ENCODE results near the gene CACNA1E. TPM values are rescaled to one million over a fixed set of nuclear protein-coding genes. Genes with fewer than 3 reads are reported as not detected.

Gene CACNA1E
- polyA plus RNA-seq, 2 donors: 0.01 TPM; not detected in 1

DNA sequence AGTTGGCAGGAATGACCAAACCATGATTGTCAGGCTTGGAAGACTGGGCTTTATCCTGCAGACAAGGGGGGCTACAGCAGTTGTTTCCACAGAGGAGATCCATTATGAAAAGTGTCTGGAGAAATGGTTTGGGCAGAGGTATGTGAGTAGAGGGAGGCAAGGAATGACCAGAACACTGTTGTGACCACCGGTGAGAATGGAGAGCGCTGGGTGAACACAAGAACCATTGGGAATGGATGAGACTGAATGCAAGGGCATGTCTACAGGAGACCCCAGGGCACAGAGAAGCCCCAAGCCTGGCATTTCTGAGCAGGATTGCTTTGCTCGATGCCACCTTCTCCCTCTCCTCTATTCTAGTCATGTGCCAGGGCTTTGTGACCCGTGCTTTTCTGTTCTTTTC lies 125.1 kb downstream of the CACNA1E start:
- 85 to 91% methylated on average over 4 of the region's 4 CpGs for WGBS, 2 donors
- H3K4me1 ChIP-seq (ENCODE audit: control insufficient read depth in 2 of 2, insufficient read depth in 2 of 2, low read length in 1 of 2): no peaks in the 10 kb centered on the region
- no peaks in the 10 kb centered on the region for H3K36me3 ChIP-seq (ENCODE audit: control insufficient read depth in 2 of 2, insufficient read depth in 2 of 2, low read length in 1 of 2)
- no peaks in the 10 kb centered on the region for H3K27me3 ChIP-seq (ENCODE audit: control insufficient read depth in 1 of 2, insufficient read depth in 2 of 2, low read length in 2 of 2)
- no peaks in the 10 kb centered on the region for H3K9me3 ChIP-seq (ENCODE audit: control insufficient read depth in 2 of 2, insufficient read depth in 1 of 2, low read depth in 1 of 2, low read length in 1 of 2)
- H3K27ac ChIP-seq (ENCODE audit: low read depth in 2 of 2, low read length in 1 of 2): no peak overlapping the region
- H3K4me3 ChIP-seq (ENCODE audit: low read depth in 1 of 2, low read length in 2 of 2): no peak overlapping the region

DNA sequence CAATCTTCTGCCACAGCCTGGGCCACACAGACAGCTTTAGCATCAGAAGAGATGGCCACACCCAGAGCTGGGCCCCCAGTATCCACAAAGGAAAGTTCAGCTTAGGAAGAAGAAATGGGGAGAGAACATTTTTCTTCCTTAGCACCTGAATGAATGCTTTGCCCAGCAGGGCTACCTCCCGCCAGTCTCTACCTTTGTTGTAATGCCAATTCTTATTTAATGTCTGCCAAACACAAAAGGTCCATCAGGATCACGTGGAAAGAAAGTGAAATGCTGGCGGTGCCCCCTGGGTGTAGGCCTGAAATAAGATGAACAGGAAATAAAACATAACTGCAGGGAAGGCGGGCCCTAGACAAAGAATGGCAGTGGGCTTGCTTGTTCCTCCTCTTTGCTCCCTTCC lies 125.6 kb downstream of the CACNA1E start:
- Histone ChIP-seq H3K9me3 (ENCODE audit: control insufficient read depth in 2 of 2, insufficient read depth in 1 of 2, low read depth in 1 of 2, low read length in 1 of 2) (no peaks in the 10 kb centered on the region), H3K4me1 (ENCODE audit: control insufficient read depth in 2 of 2, insufficient read depth in 2 of 2, low read length in 1 of 2) (no peaks in the 10 kb centered on the region), H3K27me3 (ENCODE audit: control insufficient read depth in 1 of 2, insufficient read depth in 2 of 2, low read length in 2 of 2) (no peaks in the 10 kb centered on the region), H3K4me3 (ENCODE audit: low read depth in 1 of 2, low read length in 2 of 2) (no peak overlapping the region), H3K27ac (ENCODE audit: low read depth in 2 of 2, low read length in 1 of 2) (no peak overlapping the region), H3K36me3 (ENCODE audit: control insufficient read depth in 2 of 2, insufficient read depth in 2 of 2, low read length in 1 of 2) (no peaks in the 10 kb centered on the region)
- 42 to 48% methylated on average over 4 of the region's 4 CpGs for WGBS, 2 donors

DNA sequence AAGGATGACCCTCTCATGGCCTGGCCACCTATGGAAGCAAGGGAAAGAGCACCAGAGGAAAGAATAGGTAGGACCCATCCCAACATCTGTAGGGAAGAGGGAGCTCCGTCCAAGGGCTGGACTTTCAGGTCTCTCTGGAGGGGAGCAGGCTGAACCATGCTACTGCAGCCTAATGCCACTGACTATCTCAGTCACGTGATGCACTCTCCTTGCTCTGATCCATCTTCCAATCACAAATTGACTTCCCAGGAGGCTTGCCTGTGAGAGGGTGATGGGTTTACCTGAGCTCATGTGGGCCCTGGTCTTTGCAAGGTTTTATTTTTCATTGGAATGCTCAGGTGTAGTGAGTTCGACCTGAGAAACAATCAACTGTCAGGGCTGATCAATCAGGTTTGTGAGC lies 128.8 kb downstream of the CACNA1E start:
- no peaks in the 10 kb centered on the region for H3K36me3 ChIP-seq (ENCODE audit: control insufficient read depth in 2 of 2, insufficient read depth in 2 of 2, low read length in 1 of 2)
- no peak overlapping the region for H3K27ac ChIP-seq (ENCODE audit: low read depth in 2 of 2, low read length in 1 of 2)
- 64 to 70% methylated on average over 3 of the region's 3 CpGs for WGBS, 2 donors
- H3K4me1 ChIP-seq (ENCODE audit: control insufficient read depth in 2 of 2, insufficient read depth in 2 of 2, low read length in 1 of 2): no peaks in the 10 kb centered on the region
- no peaks in the 10 kb centered on the region for H3K27me3 ChIP-seq (ENCODE audit: control insufficient read depth in 1 of 2, insufficient read depth in 2 of 2, low read length in 2 of 2)
- no peak overlapping the region for H3K4me3 ChIP-seq (ENCODE audit: low read depth in 1 of 2, low read length in 2 of 2)
- no peaks in the 10 kb centered on the region for H3K9me3 ChIP-seq (ENCODE audit: control insufficient read depth in 2 of 2, insufficient read depth in 1 of 2, low read depth in 1 of 2, low read length in 1 of 2)

GRCh38 chr1:181618559-181618958 lies 135.2 kb downstream of the CACNA1E start:
- no peaks in the 10 kb centered on the region for H3K4me1 ChIP-seq (ENCODE audit: control insufficient read depth in 2 of 2, insufficient read depth in 2 of 2, low read length in 1 of 2)
- no peaks in the 10 kb centered on the region for H3K27me3 ChIP-seq (ENCODE audit: control insufficient read depth in 1 of 2, insufficient read depth in 2 of 2, low read length in 2 of 2)
- whole genome bisulfite sequencing, 2 donors: 22 to 26% methylated on average over 2 of the region's 2 CpGs
- no peaks in the 10 kb centered on the region for H3K9me3 ChIP-seq (ENCODE audit: control insufficient read depth in 2 of 2, insufficient read depth in 1 of 2, low read depth in 1 of 2, low read length in 1 of 2)
- no peak overlapping the region for H3K4me3 ChIP-seq (ENCODE audit: low read depth in 1 of 2, low read length in 2 of 2)
- no peaks in the 10 kb centered on the region for H3K36me3 ChIP-seq (ENCODE audit: control insufficient read depth in 2 of 2, insufficient read depth in 2 of 2, low read length in 1 of 2)
- no peak overlapping the region for H3K27ac ChIP-seq (ENCODE audit: low read depth in 2 of 2, low read length in 1 of 2)

GRCh38 chr1:181620183-181620582 lies 136.9 kb downstream of the CACNA1E start:
- H3K27me3 ChIP-seq (ENCODE audit: control insufficient read depth in 1 of 2, insufficient read depth in 2 of 2, low read length in 2 of 2): no peaks in the 10 kb centered on the region
- no peak overlapping the region for H3K4me3 ChIP-seq (ENCODE audit: low read depth in 1 of 2, low read length in 2 of 2)
- no peak overlapping the region for H3K27ac ChIP-seq (ENCODE audit: low read depth in 2 of 2, low read length in 1 of 2)
- H3K36me3 ChIP-seq (ENCODE audit: control insufficient read depth in 2 of 2, insufficient read depth in 2 of 2, low read length in 1 of 2): no peaks in the 10 kb centered on the region
- H3K9me3 ChIP-seq (ENCODE audit: control insufficient read depth in 2 of 2, insufficient read depth in 1 of 2, low read depth in 1 of 2, low read length in 1 of 2): no peaks in the 10 kb centered on the region
- no peaks in the 10 kb centered on the region for H3K4me1 ChIP-seq (ENCODE audit: control insufficient read depth in 2 of 2, insufficient read depth in 2 of 2, low read length in 1 of 2)
- 82 to 86% methylated on average over 1 of the region's 1 CpG for WGBS, 2 donors

DNA sequence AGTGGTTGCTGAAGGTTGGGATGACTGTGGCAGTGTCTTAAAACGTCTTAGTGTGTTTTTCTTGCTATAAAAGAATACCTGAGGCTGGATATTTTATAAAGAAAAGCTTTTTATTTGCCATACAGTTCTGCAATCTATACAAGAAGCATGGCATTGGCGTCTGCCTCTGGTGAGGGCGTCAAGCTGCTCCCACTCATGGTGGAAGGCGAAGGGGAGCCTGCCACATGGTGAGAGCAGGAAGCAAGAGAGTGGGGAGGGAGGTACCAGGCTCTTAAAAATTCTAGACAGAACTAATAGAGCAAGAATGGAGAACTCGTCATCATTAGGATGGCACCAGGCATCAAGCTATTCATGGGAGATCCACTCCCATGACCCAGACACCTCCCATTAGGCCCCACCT lies 140.5 kb downstream of the CACNA1E start:
- 49 to 54% methylated on average over 5 of the region's 5 CpGs for whole genome bisulfite sequencing, 2 donors
- no peak overlapping the region for H3K4me3 ChIP-seq (ENCODE audit: low read depth in 1 of 2, low read length in 2 of 2)
- no peaks in the 10 kb centered on the region for H3K27me3 ChIP-seq (ENCODE audit: control insufficient read depth in 1 of 2, insufficient read depth in 2 of 2, low read length in 2 of 2)
- H3K4me1 ChIP-seq (ENCODE audit: control insufficient read depth in 2 of 2, insufficient read depth in 2 of 2, low read length in 1 of 2): no peaks in the 10 kb centered on the region
- H3K36me3 ChIP-seq (ENCODE audit: control insufficient read depth in 2 of 2, insufficient read depth in 2 of 2, low read length in 1 of 2): no peaks in the 10 kb centered on the region
- H3K9me3 ChIP-seq (ENCODE audit: control insufficient read depth in 2 of 2, insufficient read depth in 1 of 2, low read depth in 1 of 2, low read length in 1 of 2): no peaks in the 10 kb centered on the region
- no peak overlapping the region for H3K27ac ChIP-seq (ENCODE audit: low read depth in 2 of 2, low read length in 1 of 2)

DNA sequence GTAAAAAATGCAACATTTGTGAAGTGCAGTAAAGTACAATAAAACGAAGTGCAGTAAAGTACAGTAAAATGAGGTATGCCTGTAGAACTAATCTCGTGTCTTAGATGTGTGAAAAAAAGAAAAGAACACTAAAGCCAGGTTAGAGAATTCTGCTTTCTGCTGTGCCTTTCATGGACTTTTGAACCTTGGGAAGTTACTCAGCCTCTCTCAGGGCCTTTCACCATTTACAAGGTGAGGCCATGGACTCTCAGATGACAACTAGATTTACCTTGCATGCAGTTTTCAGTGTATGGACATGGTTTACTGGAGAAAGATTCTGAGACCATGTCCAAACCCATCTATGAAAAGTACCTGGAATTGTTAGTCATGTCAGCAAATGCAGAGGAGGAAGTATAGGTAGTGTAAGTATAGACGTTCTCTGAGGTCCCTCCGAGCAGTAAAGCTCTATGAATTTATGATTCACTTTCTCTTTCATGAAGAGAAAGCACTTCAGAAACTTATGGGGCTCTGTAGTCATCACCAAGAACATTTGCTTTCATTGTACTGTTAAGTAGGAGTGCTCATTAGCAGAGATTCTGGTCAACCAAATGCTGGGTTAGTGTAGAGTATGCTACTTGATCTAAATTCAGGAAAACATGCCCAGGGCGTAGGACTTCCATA lies 143.1 kb downstream of the CACNA1E start:
- Histone ChIP-seq H3K27ac (ENCODE audit: low read depth in 2 of 2, low read length in 1 of 2) (no peak overlapping the region), H3K4me1 (ENCODE audit: control insufficient read depth in 2 of 2, insufficient read depth in 2 of 2, low read length in 1 of 2) (no peaks in the 10 kb centered on the region), H3K9me3 (ENCODE audit: control insufficient read depth in 2 of 2, insufficient read depth in 1 of 2, low read depth in 1 of 2, low read length in 1 of 2) (no peaks in the 10 kb centered on the region), H3K27me3 (ENCODE audit: control insufficient read depth in 1 of 2, insufficient read depth in 2 of 2, low read length in 2 of 2) (no peaks in the 10 kb centered on the region), H3K36me3 (ENCODE audit: control insufficient read depth in 2 of 2, insufficient read depth in 2 of 2, low read length in 1 of 2) (no peaks in the 10 kb centered on the region), H3K4me3 (ENCODE audit: low read depth in 1 of 2, low read length in 2 of 2) (no peak overlapping the region)
- WGBS, 2 donors: 62 to 70% methylated on average over 5 of the region's 5 CpGs

GRCh38 chr1:181630398-181630797 lies 147.1 kb downstream of the CACNA1E start:
- Histone ChIP-seq H3K27ac (ENCODE audit: low read depth in 2 of 2, low read length in 1 of 2) (no peak overlapping the region), H3K4me1 (ENCODE audit: control insufficient read depth in 2 of 2, insufficient read depth in 2 of 2, low read length in 1 of 2) (no peaks in the 10 kb centered on the region)
- WGBS, 2 donors: 65 to 73% methylated on average over 2 of the region's 2 CpGs

GRCh38 chr1:181630838-181631237 lies 147.5 kb downstream of the CACNA1E start:
- Histone ChIP-seq H3K4me1 (ENCODE audit: control insufficient read depth in 2 of 2, insufficient read depth in 2 of 2, low read length in 1 of 2) (no peaks in the 10 kb centered on the region), H3K27me3 (ENCODE audit: control insufficient read depth in 1 of 2, insufficient read depth in 2 of 2, low read length in 2 of 2) (peaks cover 0 to 2% of the 10 kb centered on the region in 2 donors), H3K9me3 (ENCODE audit: control insufficient read depth in 2 of 2, insufficient read depth in 1 of 2, low read depth in 1 of 2, low read length in 1 of 2) (no peaks in the 10 kb centered on the region), H3K27ac (ENCODE audit: low read depth in 2 of 2, low read length in 1 of 2) (no peak overlapping the region), H3K4me3 (ENCODE audit: low read depth in 1 of 2, low read length in 2 of 2) (no peak overlapping the region), H3K36me3 (ENCODE audit: control insufficient read depth in 2 of 2, insufficient read depth in 2 of 2, low read length in 1 of 2) (no peaks in the 10 kb centered on the region)
- 41 to 47% methylated on average over 3 of the region's 3 CpGs for WGBS, 2 donors

More at GRCh38 chr1:181630398-181630797, 147.1 kb downstream of the CACNA1E start:
- H3K27me3 ChIP-seq (ENCODE audit: control insufficient read depth in 1 of 2, insufficient read depth in 2 of 2, low read length in 2 of 2): peaks cover 0 to 2% of the 10 kb centered on the region in 2 donors
- no peaks in the 10 kb centered on the region for H3K9me3 ChIP-seq (ENCODE audit: control insufficient read depth in 2 of 2, insufficient read depth in 1 of 2, low read depth in 1 of 2, low read length in 1 of 2)
- H3K4me3 ChIP-seq (ENCODE audit: low read depth in 1 of 2, low read length in 2 of 2): no peak overlapping the region
- no peaks in the 10 kb centered on the region for H3K36me3 ChIP-seq (ENCODE audit: control insufficient read depth in 2 of 2, insufficient read depth in 2 of 2, low read length in 1 of 2)

DNA sequence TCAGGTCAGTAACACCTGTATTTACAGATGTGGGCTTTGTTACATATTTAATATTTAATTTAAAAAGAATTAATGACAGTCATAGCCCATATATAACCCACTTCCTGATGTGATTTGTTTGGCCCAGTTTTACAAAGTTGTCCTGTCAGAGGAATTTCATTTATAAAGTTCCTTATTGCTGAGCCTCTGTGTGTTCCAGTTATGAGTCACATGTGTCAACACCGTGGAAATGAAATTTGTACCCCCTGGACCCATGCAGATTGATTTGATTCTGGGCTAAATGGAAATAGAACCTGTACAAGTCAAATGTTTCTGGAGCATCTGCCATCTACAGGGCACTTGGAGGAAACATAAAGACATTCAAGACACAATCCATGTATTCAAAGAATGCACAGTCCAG lies 149.2 kb downstream of the CACNA1E start:
- Histone ChIP-seq H3K4me3 (ENCODE audit: low read depth in 1 of 2, low read length in 2 of 2) (no peak overlapping the region), H3K27ac (ENCODE audit: low read depth in 2 of 2, low read length in 1 of 2) (no peak overlapping the region), H3K4me1 (ENCODE audit: control insufficient read depth in 2 of 2, insufficient read depth in 2 of 2, low read length in 1 of 2) (no peaks in the 10 kb centered on the region), H3K9me3 (ENCODE audit: control insufficient read depth in 2 of 2, insufficient read depth in 1 of 2, low read depth in 1 of 2, low read length in 1 of 2) (no peaks in the 10 kb centered on the region), H3K27me3 (ENCODE audit: control insufficient read depth in 1 of 2, insufficient read depth in 2 of 2, low read length in 2 of 2) (peaks cover 0 to 2% of the 10 kb centered on the region in 2 donors), H3K36me3 (ENCODE audit: control insufficient read depth in 2 of 2, insufficient read depth in 2 of 2, low read length in 1 of 2) (no peaks in the 10 kb centered on the region)
- WGBS, 2 donors: 42 to 50% methylated on average over 1 of the region's 1 CpG

Data from esophagus (tissue), 2 donors.